Measurements from ENCODE around the gene LARGE1.
"Not testable (repeated sequence)": the region's sequence is repeated elsewhere in the genome, so short reads cannot be mapped to it uniquely, and the experiment has no call there.

The LARGE1 gene

GRCh38 chr22:33467620-33468095 is 452.6 kb downstream of the LARGE1 start:
- ChIA-PET POLR2A (interaction anchor here (0.6 kb wide), 1 partner anchor 75 kb away, joined by 3 read pairs; no protein-coding TSS in a partner anchor), CTCF (no interaction called here)
- no peak for DNase-seq
- 92% methylated on average over 5 of the region's 5 CpGs for WGBS (ENCODE audit: insufficient coverage)
- Histone ChIP-seq H3K4me3 (ENCODE audit: control insufficient read depth in 1 of 7, extremely low read depth in 1 of 7, insufficient read depth in 4 of 7, low read depth in 2 of 7, low read length in 6 of 7) (no peak overlapping the region), H3K27ac (ENCODE audit: insufficient read depth in 1 of 2, low read depth in 1 of 2, low read length in 2 of 2, poor library complexity in 1 of 2, severe bottlenecking in 2 of 2) (no peak overlapping the region), H3K27me3 (replicated peaks in 2 of 5; ENCODE audit: control insufficient read depth in 4 of 5, insufficient read depth in 5 of 5, low read length in 4 of 5) (no peaks in the 10 kb centered on the region), H3K4me1 (ENCODE audit: control extremely low read depth in 1 of 4, control insufficient read depth in 4 of 4, insufficient read depth in 4 of 4, low read length in 3 of 4) (peaks cover 0 to 8% (median 0%) of the 10 kb centered on the region in 4 experiments), H3K36me3 (ENCODE audit: control insufficient read depth in 4 of 4, insufficient read depth in 4 of 4, low read length in 3 of 4) (no peaks in the 10 kb centered on the region), H3K9me3 (ENCODE audit: control extremely low read depth in 1 of 5, control insufficient read depth in 4 of 5, insufficient read depth in 2 of 5, low read depth in 1 of 5, low read length in 4 of 5) (no peaks in the 10 kb centered on the region)

GRCh38 chr22:33467080-33467479 is 453.2 kb downstream of the LARGE1 start:
- Histone ChIP-seq H3K27ac (ENCODE audit: insufficient read depth in 1 of 2, low read depth in 1 of 2, low read length in 2 of 2, poor library complexity in 1 of 2, severe bottlenecking in 2 of 2) (no peak overlapping the region), H3K27me3 (replicated peaks in 2 of 5; ENCODE audit: control insufficient read depth in 4 of 5, insufficient read depth in 5 of 5, low read length in 4 of 5) (no peaks in the 10 kb centered on the region), H3K9me3 (ENCODE audit: control extremely low read depth in 1 of 5, control insufficient read depth in 4 of 5, insufficient read depth in 2 of 5, low read depth in 1 of 5, low read length in 4 of 5) (peaks cover 0 to 3% (median 0%) of the 10 kb centered on the region in 5 experiments), H3K4me1 (ENCODE audit: control extremely low read depth in 1 of 4, control insufficient read depth in 4 of 4, insufficient read depth in 4 of 4, low read length in 3 of 4) (peaks cover 0 to 8% (median 0%) of the 10 kb centered on the region in 4 experiments), H3K36me3 (ENCODE audit: control insufficient read depth in 4 of 4, insufficient read depth in 4 of 4, low read length in 3 of 4) (no peaks in the 10 kb centered on the region), H3K4me3 (ENCODE audit: control insufficient read depth in 1 of 7, extremely low read depth in 1 of 7, insufficient read depth in 4 of 7, low read depth in 2 of 7, low read length in 6 of 7) (peak overlapping the region in 1 of 7 experiments; percentile 33)
- ChIA-PET POLR2A (interaction anchor here (0.6 kb wide), 1 partner anchor 74 kb away, joined by 3 read pairs; no protein-coding TSS in a partner anchor), CTCF (no interaction called here)
- DNase-seq, result no peak
- WGBS (ENCODE audit: insufficient coverage), result 38% methylated on average over 2 of the region's 2 CpGs

- Histone ChIP-seq H3K9me3 (ENCODE audit: control extremely low read depth in 1 of 5, control insufficient read depth in 4 of 5, insufficient read depth in 2 of 5, low read depth in 1 of 5, low read length in 4 of 5) (peaks cover 0 to 9% (median 0%) of the 10 kb centered on the region in 5 experiments), H3K27me3 (replicated peaks in 2 of 5; ENCODE audit: control insufficient read depth in 4 of 5, insufficient read depth in 5 of 5, low read length in 4 of 5) (no peaks in the 10 kb centered on the region), H3K27ac (ENCODE audit: insufficient read depth in 1 of 2, low read depth in 1 of 2, low read length in 2 of 2, poor library complexity in 1 of 2, severe bottlenecking in 2 of 2) (no peak overlapping the region), H3K4me1 (ENCODE audit: control extremely low read depth in 1 of 4, control insufficient read depth in 4 of 4, insufficient read depth in 4 of 4, low read length in 3 of 4) (peaks cover 0 to 8% (median 0%) of the 10 kb centered on the region in 4 experiments), H3K4me3 (ENCODE audit: control insufficient read depth in 1 of 7, extremely low read depth in 1 of 7, insufficient read depth in 4 of 7, low read depth in 2 of 7, low read length in 6 of 7) (no peak overlapping the region), H3K36me3 (ENCODE audit: control insufficient read depth in 4 of 4, insufficient read depth in 4 of 4, low read length in 3 of 4) (no peaks in the 10 kb centered on the region)
- no peak for DNase-seq
- POLR2A ChIA-PET, result no interaction called here
- CTCF ChIA-PET, result interaction anchor here (1.4 kb wide), 1 partner anchor 163 kb away, joined by 3 read pairs; no protein-coding TSS in a partner anchor
- whole genome bisulfite sequencing (ENCODE audit: insufficient coverage), result 32% methylated on average over 5 of the region's 5 CpGs
Measured at GRCh38 chr22:33465554-33465953, 454.7 kb downstream of the LARGE1 start.

- no peak overlapping the region for H3K27ac ChIP-seq (ENCODE audit: insufficient read depth in 1 of 2, low read depth in 1 of 2, low read length in 2 of 2, poor library complexity in 1 of 2, severe bottlenecking in 2 of 2)
- H3K4me1 ChIP-seq (ENCODE audit: control extremely low read depth in 1 of 4, control insufficient read depth in 4 of 4, insufficient read depth in 4 of 4, low read length in 3 of 4), result peaks cover 0 to 8% (median 0%) of the 10 kb centered on the region in 4 experiments
- no peaks in the 10 kb centered on the region for H3K27me3 ChIP-seq (replicated peaks in 2 of 5; ENCODE audit: control insufficient read depth in 4 of 5, insufficient read depth in 5 of 5, low read length in 4 of 5)
- ChIA-PET CTCF (no interaction called here), POLR2A (interaction anchor here (0.6 kb wide), 1 partner anchor 27 kb away, joined by 4 read pairs; no protein-coding TSS in a partner anchor)
- peaks cover 0 to 9% (median 0%) of the 10 kb centered on the region in 5 experiments for H3K9me3 ChIP-seq (ENCODE audit: control extremely low read depth in 1 of 5, control insufficient read depth in 4 of 5, insufficient read depth in 2 of 5, low read depth in 1 of 5, low read length in 4 of 5)
- H3K36me3 ChIP-seq (ENCODE audit: control insufficient read depth in 4 of 4, insufficient read depth in 4 of 4, low read length in 3 of 4), result no peaks in the 10 kb centered on the region
- no peak overlapping the region for H3K4me3 ChIP-seq (ENCODE audit: control insufficient read depth in 1 of 7, extremely low read depth in 1 of 7, insufficient read depth in 4 of 7, low read depth in 2 of 7, low read length in 6 of 7)
- 100% methylated on average over 1 of the region's 2 CpGs for WGBS (ENCODE audit: insufficient coverage)
- DNase-seq, result no peak
Measured at GRCh38 chr22:33464698-33465097, 455.6 kb downstream of the LARGE1 start.

GRCh38 chr22:33461698-33462434 is 458.4 kb downstream of the LARGE1 start:
- H3K4me1 ChIP-seq (ENCODE audit: control extremely low read depth in 1 of 4, control insufficient read depth in 4 of 4, insufficient read depth in 4 of 4, low read length in 3 of 4), result peaks cover 0 to 2% (median 0%) of the 10 kb centered on the region in 4 experiments
- H3K4me3 ChIP-seq (ENCODE audit: control insufficient read depth in 1 of 7, extremely low read depth in 1 of 7, insufficient read depth in 4 of 7, low read depth in 2 of 7, low read length in 6 of 7), result no peak overlapping the region
- H3K36me3 ChIP-seq (ENCODE audit: control insufficient read depth in 4 of 4, insufficient read depth in 4 of 4, low read length in 3 of 4), result no peaks in the 10 kb centered on the region
- no CpG with 5 or more reads among the region's 2 CpGs for WGBS (ENCODE audit: insufficient coverage)
- POLR2A ChIA-PET, result no interaction called here
- CTCF ChIA-PET, result no interaction called here
- H3K27me3 ChIP-seq (replicated peaks in 2 of 5; ENCODE audit: control insufficient read depth in 4 of 5, insufficient read depth in 5 of 5, low read length in 4 of 5), result no peaks in the 10 kb centered on the region
- H3K9me3 ChIP-seq (ENCODE audit: control extremely low read depth in 1 of 5, control insufficient read depth in 4 of 5, insufficient read depth in 2 of 5, low read depth in 1 of 5, low read length in 4 of 5), result peaks cover 0 to 9% (median 0%) of the 10 kb centered on the region in 5 experiments
- peak in 1 of 3 donors; percentile 9 for DNase-seq
- H3K27ac ChIP-seq (ENCODE audit: insufficient read depth in 1 of 2, low read depth in 1 of 2, low read length in 2 of 2, poor library complexity in 1 of 2, severe bottlenecking in 2 of 2), result no peak overlapping the region

- DNase-seq; H3K9me3 ChIP-seq (ENCODE audit: control extremely low read depth in 1 of 5, control insufficient read depth in 4 of 5, insufficient read depth in 2 of 5, low read depth in 1 of 5, low read length in 4 of 5); H3K27me3 ChIP-seq (replicated peaks in 2 of 5; ENCODE audit: control insufficient read depth in 4 of 5, insufficient read depth in 5 of 5, low read length in 4 of 5); POLR2A ChIA-PET; H3K27ac ChIP-seq (ENCODE audit: insufficient read depth in 1 of 2, low read depth in 1 of 2, low read length in 2 of 2, poor library complexity in 1 of 2, severe bottlenecking in 2 of 2); H3K4me3 ChIP-seq (ENCODE audit: control insufficient read depth in 1 of 7, extremely low read depth in 1 of 7, insufficient read depth in 4 of 7, low read depth in 2 of 7, low read length in 6 of 7); H3K36me3 ChIP-seq (ENCODE audit: control insufficient read depth in 4 of 4, insufficient read depth in 4 of 4, low read length in 3 of 4); CTCF ChIA-PET; H3K4me1 ChIP-seq (ENCODE audit: control extremely low read depth in 1 of 4, control insufficient read depth in 4 of 4, insufficient read depth in 4 of 4, low read length in 3 of 4): not testable (repeated sequence)
- WGBS (ENCODE audit: insufficient coverage), result no CpG with 5 or more reads among the region's 1 CpG
Measured at GRCh38 chr22:33461245-33461644, 459.0 kb downstream of the LARGE1 start.

GRCh38 chr22:33459137-33459536 is 461.1 kb downstream of the LARGE1 start:
- Histone ChIP-seq H3K27ac (ENCODE audit: insufficient read depth in 1 of 2, low read depth in 1 of 2, low read length in 2 of 2, poor library complexity in 1 of 2, severe bottlenecking in 2 of 2) (no peak overlapping the region), H3K36me3 (ENCODE audit: control insufficient read depth in 4 of 4, insufficient read depth in 4 of 4, low read length in 3 of 4) (no peaks in the 10 kb centered on the region), H3K4me3 (ENCODE audit: control insufficient read depth in 1 of 7, extremely low read depth in 1 of 7, insufficient read depth in 4 of 7, low read depth in 2 of 7, low read length in 6 of 7) (no peak overlapping the region), H3K4me1 (ENCODE audit: control extremely low read depth in 1 of 4, control insufficient read depth in 4 of 4, insufficient read depth in 4 of 4, low read length in 3 of 4) (no peaks in the 10 kb centered on the region), H3K9me3 (ENCODE audit: control extremely low read depth in 1 of 5, control insufficient read depth in 4 of 5, insufficient read depth in 2 of 5, low read depth in 1 of 5, low read length in 4 of 5) (peaks cover 0 to 9% (median 0%) of the 10 kb centered on the region in 5 experiments), H3K27me3 (replicated peaks in 2 of 5; ENCODE audit: control insufficient read depth in 4 of 5, insufficient read depth in 5 of 5, low read length in 4 of 5) (no peaks in the 10 kb centered on the region)
- POLR2A ChIA-PET, result no interaction called here
- 100% methylated on average over 1 of the region's 6 CpGs for WGBS (ENCODE audit: insufficient coverage)
- DNase-seq, result no peak
- CTCF ChIA-PET, result interaction anchor here (1.2 kb wide), 1 partner anchor 19 kb away, joined by 3 read pairs; no protein-coding TSS in a partner anchor
